HUDEP-2 (cell line): ENCODE data around the gene HOXD13.

Experiments used
- DNase-seq, 76 experiments: peaks; one replicate each; lab custom pipeline; 2025; ENCODE audit not compliant: unreplicated experiment in 76 of 76; lab: John Stamatoyannopoulos, UW

Gene HOXD13

GRCh38 chr2:176093145-176093897 lies 800 bp downstream of the HOXD13 start:
- peak in 2 of 76 experiments; percentile 10 to 18 for DNase-seq

- DNase-seq: no peak
Measured at GRCh38 chr2:176093898-176094249, 1.4 kb downstream of the HOXD13 start.

- no peak for DNase-seq
Measured at GRCh38 chr2:176094349-176094748, 1.8 kb downstream of the HOXD13 start.

- DNase-seq: no peak
Measured at GRCh38 chr2:176095421-176095820, 2.9 kb downstream of the HOXD13 start.

GRCh38 chr2:176096243-176096985 lies 3.9 kb downstream of the HOXD13 start:
- no peak for DNase-seq

- peak in 55 of 76 experiments; percentile 6 to 74 (median 38) for DNase-seq
Measured at GRCh38 chr2:176096986-176097819, 4.7 kb downstream of the HOXD13 start.

GRCh38 chr2:176097820-176098365 lies 5.4 kb downstream of the HOXD13 start:
- DNase-seq: no peak

GRCh38 chr2:176098366-176099158 lies 6.0 kb downstream of the HOXD13 start:
- DNase-seq: no peak

- no peak for DNase-seq
Measured at GRCh38 chr2:176099159-176099727, 6.7 kb downstream of the HOXD13 start.

GRCh38 chr2:176099728-176100546 lies 7.4 kb downstream of the HOXD13 start, which contains the start of gene HOXD12:
HOXD12 (plus strand) TSS chr2:176099795; CDS start chr2:176099802, 7 bp downstream.
- no peak for DNase-seq

- DNase-seq: no peak
Measured at GRCh38 chr2:176100547-176101140, 8.1 kb downstream of the HOXD13 start.

GRCh38 chr2:176101216-176101830 lies 8.8 kb downstream of the HOXD13 start:
- no peak for DNase-seq

- no peak for DNase-seq
Measured at GRCh38 chr2:176101842-176102241, 9.3 kb downstream of the HOXD13 start.

GRCh38 chr2:176102309-176102866 lies 9.9 kb downstream of the HOXD13 start:
- no peak for DNase-seq

- no peak for DNase-seq
Measured at GRCh38 chr2:176103194-176103593, 10.7 kb downstream of the HOXD13 start.

GRCh38 chr2:176103742-176104315 lies 11.3 kb downstream of the HOXD13 start:
- no peak for DNase-seq

- DNase-seq: peak in 12 of 76 experiments; percentile 6 to 48 (median 14)
Measured at GRCh38 chr2:176104316-176105077, 12.0 kb downstream of the HOXD13 start.
